ENCODE data around the gene AFAP1. TPM values are rescaled to one million over a fixed set of nuclear protein-coding genes. Genes with fewer than 3 reads are reported as not detected.

AFAP1 gene
- total and polyA plus RNA-seq, 2 donors (not counting 3 experiments of a cell fraction or from before 2014, with no cell fraction given), result 32.3 to 103 TPM

DNA sequence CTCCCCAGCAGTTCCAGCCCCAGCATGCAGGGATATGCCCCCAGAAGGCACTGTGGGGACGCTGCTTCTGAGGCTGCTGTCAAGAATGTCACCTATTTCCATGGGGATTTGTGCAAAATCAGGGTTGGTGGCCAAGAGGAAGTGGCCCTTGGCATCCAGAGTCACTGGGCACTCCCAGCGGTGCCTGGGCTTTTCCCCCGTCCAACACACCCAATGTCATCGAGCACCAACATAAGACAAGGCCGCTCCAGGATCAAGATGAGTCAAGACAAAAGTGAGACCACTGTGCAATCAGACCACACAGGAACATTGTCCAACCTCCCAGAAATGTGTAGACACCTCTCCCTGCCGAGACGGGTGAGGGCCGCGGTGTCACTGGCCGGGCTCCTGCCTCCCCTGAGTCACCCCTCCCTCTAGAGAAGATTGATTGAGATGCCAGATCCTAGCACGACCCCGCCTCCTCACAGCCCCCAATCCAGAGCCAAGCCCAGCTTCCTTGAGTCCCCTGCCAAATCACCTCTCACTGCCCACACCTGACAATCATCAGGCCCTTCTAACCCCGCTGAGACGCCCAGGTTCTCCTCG is 194.3 kb downstream of the AFAP1 start:
- no peak for FAIRE-seq
- H3K9me3 ChIP-seq (replicated peaks; ENCODE audit: control insufficient read depth, insufficient read depth, low read length), result no peaks in the 10 kb centered on the region
- H3K9ac ChIP-seq (replicated peaks; ENCODE audit: extremely low read depth, insufficient read depth, low read length), result no peak overlapping the region
- no peak overlapping the region for H3K27ac ChIP-seq (ENCODE audit: insufficient read depth, low read depth, low read length)
- TF ChIP-seq JUN (IDR thresholded peaks at IDR 0.05; ENCODE audit: borderline replicate concordance, insufficient read depth, insufficient read length, low read depth), result no peak
- no peak for TF ChIP-seq FOS (IDR thresholded peaks at IDR 0.05; ENCODE audit: borderline replicate concordance, insufficient read depth, low read length)
- no peak for TF ChIP-seq POLR2A (IDR thresholded peaks at IDR 0.05; ENCODE audit: low read depth, low read length)
- no peak for TF ChIP-seq MYC (IDR thresholded peaks at IDR 0.05; ENCODE audit: low read depth, low read length)
- TF ChIP-seq, protein P1, sequence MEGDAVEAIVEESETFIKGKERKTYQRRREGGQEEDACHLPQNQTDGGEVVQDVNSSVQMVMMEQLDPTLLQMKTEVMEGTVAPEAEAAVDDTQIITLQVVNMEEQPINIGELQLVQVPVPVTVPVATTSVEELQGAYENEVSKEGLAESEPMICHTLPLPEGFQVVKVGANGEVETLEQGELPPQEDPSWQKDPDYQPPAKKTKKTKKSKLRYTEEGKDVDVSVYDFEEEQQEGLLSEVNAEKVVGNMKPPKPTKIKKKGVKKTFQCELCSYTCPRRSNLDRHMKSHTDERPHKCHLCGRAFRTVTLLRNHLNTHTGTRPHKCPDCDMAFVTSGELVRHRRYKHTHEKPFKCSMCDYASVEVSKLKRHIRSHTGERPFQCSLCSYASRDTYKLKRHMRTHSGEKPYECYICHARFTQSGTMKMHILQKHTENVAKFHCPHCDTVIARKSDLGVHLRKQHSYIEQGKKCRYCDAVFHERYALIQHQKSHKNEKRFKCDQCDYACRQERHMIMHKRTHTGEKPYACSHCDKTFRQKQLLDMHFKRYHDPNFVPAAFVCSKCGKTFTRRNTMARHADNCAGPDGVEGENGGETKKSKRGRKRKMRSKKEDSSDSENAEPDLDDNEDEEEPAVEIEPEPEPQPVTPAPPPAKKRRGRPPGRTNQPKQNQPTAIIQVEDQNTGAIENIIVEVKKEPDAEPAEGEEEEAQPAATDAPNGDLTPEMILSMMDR (IDR thresholded peaks at IDR 0.05; ENCODE audit: extremely low read depth in 1 of 2, insufficient read depth in 1 of 2, low read depth in 1 of 2, low read length in 2 of 2), result no peak
- TF ChIP-seq EZH2 (IDR thresholded peaks at IDR 0.05; ENCODE audit: borderline replicate concordance, low read depth, low read length, severe bottlenecking), result no peak
- TF ChIP-seq, protein P2, sequence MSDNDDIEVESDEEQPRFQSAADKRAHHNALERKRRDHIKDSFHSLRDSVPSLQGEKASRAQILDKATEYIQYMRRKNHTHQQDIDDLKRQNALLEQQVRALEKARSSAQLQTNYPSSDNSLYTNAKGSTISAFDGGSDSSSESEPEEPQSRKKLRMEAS (IDR thresholded peaks at IDR 0.05; ENCODE audit: insufficient read depth, insufficient read length), result no peak
- no peak for TF ChIP-seq POLR2AphosphoS5 (IDR thresholded peaks at IDR 0.05; ENCODE audit: insufficient read depth, low read depth, low read length)
- no peak for TF ChIP-seq GATA2 (IDR thresholded peaks at IDR 0.05; ENCODE audit: insufficient read depth, insufficient read length, low read depth, low read length)
- no peaks in the 10 kb centered on the region for H4K20me1 ChIP-seq (replicated peaks; ENCODE audit: control insufficient read depth, extremely low read depth, insufficient read depth, low read length)
- intact Hi-C loops (cut with micrococcal nuclease) (no loop called here), dilution Hi-C loops (cut with MboI; ENCODE audit: extremely low pct_ligation_motif_present, low sequenced_read_pairs) (no loop called here)
- H3K79me2 ChIP-seq (ENCODE audit: control insufficient read depth, insufficient read depth, low read length), result no peaks in the 10 kb centered on the region
- no peak overlapping the region for H3K4me2 ChIP-seq (ENCODE audit: insufficient read depth, low read length)
- no peaks in the 10 kb centered on the region for H3K9me1 ChIP-seq (replicated peaks; ENCODE audit: control insufficient read depth, extremely low read depth, insufficient read depth, low read length)
- H2AFZ ChIP-seq (ENCODE audit: low read depth, low read length), result no peak overlapping the region
- no TSS peak for BruUV-seq (replicated peaks)
- H3K27me3 ChIP-seq (ENCODE audit: control insufficient read depth in 2 of 2, insufficient read depth in 2 of 2, low read length in 2 of 2), result no peaks in the 10 kb centered on the region
- no peak overlapping the region for H3K4me3 ChIP-seq (replicated peaks in 1 of 3; ENCODE audit: insufficient read depth in 1 of 3, low read depth in 1 of 3, low read length in 3 of 3)
- H3K36me3 ChIP-seq (ENCODE audit: control insufficient read depth in 2 of 2, extremely low read depth in 1 of 2, insufficient read depth in 2 of 2, low read length in 2 of 2), result no peaks in the 10 kb centered on the region
- ChIA-PET CTCF (no interaction called here), POLR2A (no interaction called here)
- H3K4me1 ChIP-seq (ENCODE audit: control insufficient read depth, extremely low read depth, insufficient read depth, low read length), result no peaks in the 10 kb centered on the region
- DNase-seq (ENCODE audit: low read depth, low spot score), result no peak
